Measurements from ENCODE around the gene USP6NL.

DNA sequence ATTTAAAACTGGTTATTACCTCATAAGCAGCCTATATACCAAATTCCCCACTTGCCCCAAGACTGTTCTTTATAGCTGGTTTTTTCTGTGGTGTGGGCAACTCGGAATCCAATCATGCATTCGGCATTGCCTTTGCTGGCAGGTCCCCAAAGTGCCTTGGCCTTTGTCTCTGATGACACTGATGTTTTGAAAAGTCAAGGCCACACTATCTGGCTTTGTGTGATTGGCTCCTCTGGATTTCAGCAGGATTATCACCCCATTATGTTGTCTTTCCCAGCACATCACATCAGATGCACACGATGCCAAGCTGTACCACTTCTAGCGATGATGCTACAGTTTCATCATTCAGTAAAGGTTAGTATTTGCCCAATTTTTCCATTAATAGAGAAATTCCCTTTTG is 97.7 kb downstream of the USP6NL start:
- TF ChIP-seq EP300 (IDR thresholded peaks at IDR 0.05; ENCODE audit: borderline replicate concordance in 1 of 2, low read depth in 1 of 2, low read length in 1 of 2), result no peak
- TF ChIP-seq, protein P1, sequence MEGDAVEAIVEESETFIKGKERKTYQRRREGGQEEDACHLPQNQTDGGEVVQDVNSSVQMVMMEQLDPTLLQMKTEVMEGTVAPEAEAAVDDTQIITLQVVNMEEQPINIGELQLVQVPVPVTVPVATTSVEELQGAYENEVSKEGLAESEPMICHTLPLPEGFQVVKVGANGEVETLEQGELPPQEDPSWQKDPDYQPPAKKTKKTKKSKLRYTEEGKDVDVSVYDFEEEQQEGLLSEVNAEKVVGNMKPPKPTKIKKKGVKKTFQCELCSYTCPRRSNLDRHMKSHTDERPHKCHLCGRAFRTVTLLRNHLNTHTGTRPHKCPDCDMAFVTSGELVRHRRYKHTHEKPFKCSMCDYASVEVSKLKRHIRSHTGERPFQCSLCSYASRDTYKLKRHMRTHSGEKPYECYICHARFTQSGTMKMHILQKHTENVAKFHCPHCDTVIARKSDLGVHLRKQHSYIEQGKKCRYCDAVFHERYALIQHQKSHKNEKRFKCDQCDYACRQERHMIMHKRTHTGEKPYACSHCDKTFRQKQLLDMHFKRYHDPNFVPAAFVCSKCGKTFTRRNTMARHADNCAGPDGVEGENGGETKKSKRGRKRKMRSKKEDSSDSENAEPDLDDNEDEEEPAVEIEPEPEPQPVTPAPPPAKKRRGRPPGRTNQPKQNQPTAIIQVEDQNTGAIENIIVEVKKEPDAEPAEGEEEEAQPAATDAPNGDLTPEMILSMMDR (IDR thresholded peaks at IDR 0.05), result no peak
- no peak for TF ChIP-seq YY1 (IDR thresholded peaks at IDR 0.05; ENCODE audit: low read depth)
- TF ChIP-seq JUND (IDR thresholded peaks at IDR 0.05), result no peak
- TF ChIP-seq RAD21 (IDR thresholded peaks at IDR 0.05; ENCODE audit: low read length), result no peak
- TF ChIP-seq, protein P2, sequence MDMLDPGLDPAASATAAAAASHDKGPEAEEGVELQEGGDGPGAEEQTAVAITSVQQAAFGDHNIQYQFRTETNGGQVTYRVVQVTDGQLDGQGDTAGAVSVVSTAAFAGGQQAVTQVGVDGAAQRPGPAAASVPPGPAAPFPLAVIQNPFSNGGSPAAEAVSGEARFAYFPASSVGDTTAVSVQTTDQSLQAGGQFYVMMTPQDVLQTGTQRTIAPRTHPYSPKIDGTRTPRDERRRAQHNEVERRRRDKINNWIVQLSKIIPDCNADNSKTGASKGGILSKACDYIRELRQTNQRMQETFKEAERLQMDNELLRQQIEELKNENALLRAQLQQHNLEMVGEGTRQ (IDR thresholded peaks at IDR 0.05; ENCODE audit: borderline replicate concordance, low read depth, low read length), result no peak
- TF ChIP-seq TAF1 (IDR thresholded peaks at IDR 0.05; ENCODE audit: borderline replicate concordance, low read depth, low read length), result no peak
